Brain microvascular endothelial cell (primary cell): ENCODE measurements around the gene CTNNA3.

Source experiments
- DNase-seq: peaks from one replicate; pipeline ENCODE4 v3.0.0-alpha.2; 2020
- H3K27ac ChIP-seq: fragments of 250-450 bp; sonication (Bioruptor Pico); 2 replicates; pipeline ENCODE4 v1.5.1; 2020; ENCODE audit warnings: mild to moderate bottlenecking, moderate library complexity
- H3K27me3 ChIP-seq: fragments of 250-450 bp; sonication (Bioruptor Pico); replicated peaks from 2 replicates; pipeline ENCODE4 v1.5.1; 2020; ENCODE audit warnings: mild to moderate bottlenecking
- H3K36me3 ChIP-seq: fragments of 250-450 bp; sonication (Bioruptor Pico); replicated peaks from 2 replicates; pipeline ENCODE4 v1.5.1; 2020; ENCODE audit warnings: mild to moderate bottlenecking
- H3K4me3 ChIP-seq: 2 replicates; pipeline ENCODE4 v1.5.1; 2011; ENCODE audit warnings: low read depth, mild to moderate bottlenecking, control low read depth, low read length, moderate library complexity
- in situ Hi-C: cut with HindIII; loops from 2 replicates; pipeline ENCODE4 v1.10.0; 2017; ENCODE audit warnings: low sequenced_read_pairs, low pct_ligation_motif_present
- TF ChIP-seq, protein P1 (sequence below): IDR thresholded peaks from 2 replicates; pipeline ENCODE4 v1.5.1; 2011; ENCODE audit warnings: low read depth, mild to moderate bottlenecking, moderate library complexity, low read length, control low read depth, inconsistent platforms; ENCODE audit errors: missing control alignments

Gene CTNNA3

DNA sequence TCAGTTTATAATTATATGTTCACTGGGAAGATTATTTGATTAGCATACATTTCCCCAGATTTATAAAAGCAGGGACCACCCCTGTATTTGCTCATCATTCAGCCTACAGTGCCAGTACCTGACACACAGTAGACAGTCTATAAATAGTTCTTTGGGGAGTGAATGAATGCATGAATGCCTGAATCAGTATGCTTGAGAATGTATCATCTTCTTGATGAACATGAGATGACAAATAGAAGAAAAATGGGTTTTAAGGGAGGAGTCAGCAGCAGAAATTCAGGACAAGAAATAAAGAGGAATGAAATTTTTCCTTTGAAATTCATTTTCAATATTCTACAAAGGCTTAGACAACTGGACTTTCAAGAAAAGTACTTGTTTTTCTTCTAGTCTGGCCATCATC, 1066.0 kb downstream of the CTNNA3 start:
- no peak overlapping the region for H3K4me3 ChIP-seq
- no peaks in the 10 kb centered on the region for H3K27me3 ChIP-seq
- H3K27ac ChIP-seq: no peak overlapping the region
- no peaks in the 10 kb centered on the region for H3K36me3 ChIP-seq
- TF ChIP-seq, protein P1, sequence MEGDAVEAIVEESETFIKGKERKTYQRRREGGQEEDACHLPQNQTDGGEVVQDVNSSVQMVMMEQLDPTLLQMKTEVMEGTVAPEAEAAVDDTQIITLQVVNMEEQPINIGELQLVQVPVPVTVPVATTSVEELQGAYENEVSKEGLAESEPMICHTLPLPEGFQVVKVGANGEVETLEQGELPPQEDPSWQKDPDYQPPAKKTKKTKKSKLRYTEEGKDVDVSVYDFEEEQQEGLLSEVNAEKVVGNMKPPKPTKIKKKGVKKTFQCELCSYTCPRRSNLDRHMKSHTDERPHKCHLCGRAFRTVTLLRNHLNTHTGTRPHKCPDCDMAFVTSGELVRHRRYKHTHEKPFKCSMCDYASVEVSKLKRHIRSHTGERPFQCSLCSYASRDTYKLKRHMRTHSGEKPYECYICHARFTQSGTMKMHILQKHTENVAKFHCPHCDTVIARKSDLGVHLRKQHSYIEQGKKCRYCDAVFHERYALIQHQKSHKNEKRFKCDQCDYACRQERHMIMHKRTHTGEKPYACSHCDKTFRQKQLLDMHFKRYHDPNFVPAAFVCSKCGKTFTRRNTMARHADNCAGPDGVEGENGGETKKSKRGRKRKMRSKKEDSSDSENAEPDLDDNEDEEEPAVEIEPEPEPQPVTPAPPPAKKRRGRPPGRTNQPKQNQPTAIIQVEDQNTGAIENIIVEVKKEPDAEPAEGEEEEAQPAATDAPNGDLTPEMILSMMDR: no peak
- DNase-seq: no peak
- in situ Hi-C loops: no loop called here

DNA sequence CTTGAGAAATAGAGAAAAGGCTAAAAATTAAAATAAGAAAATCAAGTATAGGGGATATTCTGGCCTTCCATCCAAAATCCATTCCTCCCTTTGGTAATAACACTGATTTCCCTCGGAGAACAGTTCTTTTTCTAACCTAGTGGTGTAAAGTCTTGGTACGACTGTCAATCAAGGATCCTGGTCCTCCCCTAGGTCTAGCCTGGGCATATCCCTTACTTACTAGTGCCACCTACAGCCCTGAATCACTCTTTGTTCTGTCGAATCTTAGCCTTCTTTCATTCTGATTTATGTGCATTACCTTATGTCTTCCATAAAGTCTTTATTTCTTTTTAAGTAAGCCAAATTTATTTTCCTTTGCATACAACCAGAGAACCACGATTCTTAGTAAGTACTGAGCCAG, 1068.8 kb downstream of the CTNNA3 start:
- Histone ChIP-seq H3K4me3 (no peak overlapping the region), H3K27me3 (no peaks in the 10 kb centered on the region), H3K27ac (no peak overlapping the region), H3K36me3 (no peaks in the 10 kb centered on the region)
- TF ChIP-seq, protein P1: peak; percentile 55
- in situ Hi-C loops: no loop called here
- peak; percentile 34 for DNase-seq

DNA sequence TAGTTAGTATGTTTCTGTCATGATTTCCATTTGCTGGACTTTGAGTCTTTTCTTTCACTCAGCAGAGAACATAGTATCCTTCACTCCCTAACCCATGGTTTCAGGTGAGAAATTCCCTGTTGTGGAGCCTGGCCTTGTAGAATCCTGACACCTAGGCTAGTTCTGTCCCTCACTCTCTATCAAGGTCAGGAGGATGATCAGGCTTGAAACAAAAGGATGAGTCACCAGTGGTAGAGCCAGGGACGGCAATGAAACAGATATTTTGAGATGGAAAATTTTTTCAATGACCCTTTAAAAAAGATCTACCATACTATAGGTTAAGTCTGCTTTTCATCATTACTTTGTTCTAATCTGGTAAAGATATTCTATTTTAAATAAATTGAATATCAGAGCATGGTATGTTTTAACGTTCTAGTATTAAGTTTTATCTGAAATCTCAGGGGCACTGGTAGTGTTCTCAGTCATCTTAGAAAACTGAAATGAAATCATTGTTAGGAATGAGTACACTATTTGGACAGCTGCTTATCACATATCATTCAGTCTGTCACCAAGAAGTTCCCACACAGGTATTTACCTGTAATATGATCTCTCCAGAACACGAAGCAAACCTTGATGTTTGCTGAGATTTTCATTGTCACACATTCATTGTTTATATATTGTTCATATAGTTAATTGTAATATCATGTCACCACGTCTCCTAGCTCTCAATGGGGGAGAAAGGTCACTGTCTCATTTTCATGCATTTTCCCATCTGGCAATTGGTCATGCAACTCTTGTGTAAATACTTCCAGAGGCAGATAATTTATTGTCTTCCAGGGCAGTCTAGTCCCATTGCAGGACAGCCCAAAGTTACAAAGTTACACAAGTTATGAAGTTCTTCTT, 1070.0 kb downstream of the CTNNA3 start:
- in situ Hi-C loops: no loop called here
- TF ChIP-seq, protein P1: no peak
- H3K27me3 ChIP-seq: no peaks in the 10 kb centered on the region
- no peak for DNase-seq
- no peaks in the 10 kb centered on the region for H3K36me3 ChIP-seq
- H3K27ac ChIP-seq: no peak overlapping the region
- no peak overlapping the region for H3K4me3 ChIP-seq

DNA sequence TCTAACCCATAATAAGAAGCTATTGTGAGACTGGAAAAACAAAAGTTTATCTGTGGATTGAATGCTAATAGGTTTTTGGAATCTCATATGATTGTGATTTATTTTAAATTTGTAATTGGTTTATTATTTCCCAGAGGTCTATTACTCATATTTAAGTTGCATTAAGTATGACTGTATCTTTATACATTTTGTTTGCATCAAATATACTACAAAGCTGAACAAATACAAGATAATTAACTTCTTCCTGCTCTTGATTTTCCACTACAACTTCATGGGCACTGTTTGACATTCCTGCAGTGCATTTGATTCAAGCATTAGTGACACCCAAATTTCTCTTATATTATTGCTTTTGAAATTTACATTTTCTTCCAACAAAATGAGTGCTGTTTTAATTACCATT, 1073.9 kb downstream of the CTNNA3 start:
- no peak for DNase-seq
- Histone ChIP-seq H3K27me3 (no peaks in the 10 kb centered on the region), H3K36me3 (no peaks in the 10 kb centered on the region), H3K27ac (no peak overlapping the region), H3K4me3 (no peak overlapping the region)
- in situ Hi-C loops: no loop called here
- TF ChIP-seq, protein P1: no peak

DNA sequence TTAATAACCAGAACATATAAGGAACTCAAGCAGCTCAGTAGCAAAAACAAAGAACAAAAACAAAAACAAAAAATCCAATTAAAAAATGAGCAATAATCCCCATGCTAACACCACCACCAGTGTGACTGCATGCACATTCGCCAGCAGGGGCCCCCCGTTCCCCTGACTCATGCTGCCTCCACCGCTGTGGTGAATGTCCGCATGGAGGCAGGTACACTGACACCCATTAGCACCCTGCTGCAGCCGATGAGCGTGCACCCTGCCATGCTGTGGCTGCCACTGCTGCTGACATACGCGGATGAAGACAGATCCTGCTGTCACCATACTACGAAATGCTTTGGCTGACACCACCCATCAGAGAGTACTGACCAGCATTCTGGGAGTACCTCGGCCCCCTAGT, 1091.8 kb downstream of the CTNNA3 start:
- H3K36me3 ChIP-seq: no peaks in the 10 kb centered on the region
- in situ Hi-C loops: no loop called here
- H3K4me3 ChIP-seq: no peak overlapping the region
- DNase-seq: no peak
- TF ChIP-seq, protein P1: no peak
- H3K27me3 ChIP-seq: no peaks in the 10 kb centered on the region
- H3K27ac ChIP-seq: no peak overlapping the region
